Measurements from ENCODE around the gene TRIM44.
A peak's percentile ranks its signal among the peaks of the same experiment; 100 is the strongest.
"Not testable (repeated sequence)": the region's sequence is repeated elsewhere in the genome, so short reads cannot be mapped to it uniquely, and the experiment has no call there.

TRIM44 gene

DNA sequence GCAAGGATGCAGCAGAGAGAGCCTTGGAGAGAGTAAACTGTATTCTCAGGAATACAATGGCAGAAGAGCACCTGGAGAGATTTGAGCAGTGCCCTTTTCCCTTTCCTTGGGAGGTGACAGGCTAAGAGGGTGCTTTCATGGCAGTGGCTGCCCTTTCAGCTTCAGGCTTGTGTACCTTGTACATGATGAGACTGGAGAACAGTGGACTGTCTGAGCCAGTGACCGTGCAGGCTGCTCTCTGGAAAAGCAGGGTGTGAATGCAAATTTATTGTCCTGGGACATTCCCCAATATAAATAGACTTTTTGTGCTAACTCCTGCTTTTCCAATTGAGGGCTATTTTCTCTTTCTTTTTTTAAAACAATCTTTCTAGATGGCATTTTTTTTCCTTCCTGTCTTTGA lies 99.3 kb downstream of the TRIM44 start:
- TF ChIP-seq, protein P1, sequence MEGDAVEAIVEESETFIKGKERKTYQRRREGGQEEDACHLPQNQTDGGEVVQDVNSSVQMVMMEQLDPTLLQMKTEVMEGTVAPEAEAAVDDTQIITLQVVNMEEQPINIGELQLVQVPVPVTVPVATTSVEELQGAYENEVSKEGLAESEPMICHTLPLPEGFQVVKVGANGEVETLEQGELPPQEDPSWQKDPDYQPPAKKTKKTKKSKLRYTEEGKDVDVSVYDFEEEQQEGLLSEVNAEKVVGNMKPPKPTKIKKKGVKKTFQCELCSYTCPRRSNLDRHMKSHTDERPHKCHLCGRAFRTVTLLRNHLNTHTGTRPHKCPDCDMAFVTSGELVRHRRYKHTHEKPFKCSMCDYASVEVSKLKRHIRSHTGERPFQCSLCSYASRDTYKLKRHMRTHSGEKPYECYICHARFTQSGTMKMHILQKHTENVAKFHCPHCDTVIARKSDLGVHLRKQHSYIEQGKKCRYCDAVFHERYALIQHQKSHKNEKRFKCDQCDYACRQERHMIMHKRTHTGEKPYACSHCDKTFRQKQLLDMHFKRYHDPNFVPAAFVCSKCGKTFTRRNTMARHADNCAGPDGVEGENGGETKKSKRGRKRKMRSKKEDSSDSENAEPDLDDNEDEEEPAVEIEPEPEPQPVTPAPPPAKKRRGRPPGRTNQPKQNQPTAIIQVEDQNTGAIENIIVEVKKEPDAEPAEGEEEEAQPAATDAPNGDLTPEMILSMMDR (conservative IDR thresholded peaks at IDR 0.05; ENCODE audit: control insufficient read depth, insufficient read depth, low read depth, low read length): no peak
- DNase-seq (ENCODE audit: low read depth): no peak
- no peak overlapping the region for H3K4me3 ChIP-seq (ENCODE audit: control insufficient read depth, low read depth, low read length)

DNA sequence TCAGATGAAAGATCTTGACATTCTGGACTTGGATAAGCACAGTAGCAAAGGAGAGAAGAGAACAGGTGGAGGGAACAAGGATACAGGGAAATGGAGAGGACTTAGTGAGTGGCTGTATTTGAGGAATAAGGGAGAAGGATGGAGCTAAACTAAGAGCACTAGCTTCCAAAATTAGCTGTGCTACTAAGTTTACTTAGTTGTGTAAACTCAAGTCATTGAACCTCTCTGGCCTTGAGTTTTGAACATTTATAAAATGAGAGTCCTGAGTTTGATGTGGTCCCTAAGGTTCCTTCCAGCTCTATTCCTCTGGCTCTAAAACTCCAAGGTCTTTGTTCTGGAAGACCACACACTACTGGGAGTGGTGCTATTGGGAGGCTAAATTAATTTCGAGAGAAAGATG lies 100.7 kb downstream of the TRIM44 start:
- DNase-seq (ENCODE audit: low read depth): no peak
- TF ChIP-seq, protein P1 (conservative IDR thresholded peaks at IDR 0.05; ENCODE audit: control insufficient read depth, insufficient read depth, low read depth, low read length): no peak

DNA sequence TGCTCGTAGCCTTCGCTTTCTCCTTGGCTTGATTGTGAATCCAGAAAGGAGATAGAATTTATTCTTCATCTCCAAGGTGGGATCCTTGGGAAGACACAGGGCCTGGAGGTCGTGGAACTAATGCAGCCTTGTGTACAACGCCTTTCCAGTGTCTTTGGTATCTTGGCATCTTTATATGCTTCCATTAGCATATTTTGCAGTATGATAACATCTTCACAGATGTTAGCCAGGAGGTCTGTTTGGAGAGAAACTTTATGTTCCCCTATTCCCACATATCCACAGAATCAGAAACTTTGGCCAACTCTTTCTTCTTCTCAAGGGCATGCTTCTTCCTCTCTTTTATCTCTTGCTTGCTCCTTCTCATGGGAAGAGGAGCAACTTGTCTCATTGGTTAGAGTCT lies 101.2 kb downstream of the TRIM44 start:
- no peak for DNase-seq (ENCODE audit: low read depth)

More for the DNA sequence above, 100.7 kb downstream of the TRIM44 start:
- no peak overlapping the region for H3K4me3 ChIP-seq (ENCODE audit: control insufficient read depth, low read depth, low read length)

GRCh38 chr11:35764417-35764816 lies 101.8 kb downstream of the TRIM44 start:
- no peak for DNase-seq (ENCODE audit: low read depth)
- TF ChIP-seq, protein P1 (conservative IDR thresholded peaks at IDR 0.05; ENCODE audit: control insufficient read depth, insufficient read depth, low read depth, low read length): no peak

More for the DNA sequence above, 101.2 kb downstream of the TRIM44 start:
- TF ChIP-seq, protein P1 (conservative IDR thresholded peaks at IDR 0.05; ENCODE audit: control insufficient read depth, insufficient read depth, low read depth, low read length): no peak
- H3K4me3 ChIP-seq (ENCODE audit: control insufficient read depth, low read depth, low read length): no peak overlapping the region

GRCh38 chr11:35765211-35765610 lies 102.6 kb downstream of the TRIM44 start:
- H3K4me3 ChIP-seq (ENCODE audit: control insufficient read depth, low read depth, low read length): no peak overlapping the region
- peak; percentile 33 for DNase-seq (ENCODE audit: low read depth)
- TF ChIP-seq, protein P1 (conservative IDR thresholded peaks at IDR 0.05; ENCODE audit: control insufficient read depth, insufficient read depth, low read depth, low read length): no peak

More at GRCh38 chr11:35764417-35764816, 101.8 kb downstream of the TRIM44 start:
- no peak overlapping the region for H3K4me3 ChIP-seq (ENCODE audit: control insufficient read depth, low read depth, low read length)

DNA sequence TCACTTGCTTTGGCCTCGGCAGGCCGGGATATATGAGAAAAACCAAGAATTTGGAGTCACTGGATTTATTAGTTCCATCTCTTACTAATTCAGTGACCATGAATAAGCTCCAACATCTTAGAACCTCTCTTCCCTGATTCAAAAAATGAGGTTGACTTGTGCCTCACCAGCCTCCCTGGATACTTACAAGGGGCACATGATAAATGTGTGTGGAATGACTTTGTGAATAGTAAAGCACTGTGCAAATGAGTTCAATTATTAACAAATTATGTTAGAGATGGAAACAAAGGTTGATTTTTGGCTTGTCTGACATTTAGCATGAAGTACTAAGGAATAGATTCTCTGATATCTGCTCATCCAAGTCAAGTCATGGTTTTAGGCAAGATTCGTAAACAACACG lies 104.1 kb downstream of the TRIM44 start:
- no peak for DNase-seq (ENCODE audit: low read depth)
- TF ChIP-seq, protein P1 (conservative IDR thresholded peaks at IDR 0.05; ENCODE audit: control insufficient read depth, insufficient read depth, low read depth, low read length): no peak
- H3K4me3 ChIP-seq (ENCODE audit: control insufficient read depth, low read depth, low read length): no peak overlapping the region

DNA sequence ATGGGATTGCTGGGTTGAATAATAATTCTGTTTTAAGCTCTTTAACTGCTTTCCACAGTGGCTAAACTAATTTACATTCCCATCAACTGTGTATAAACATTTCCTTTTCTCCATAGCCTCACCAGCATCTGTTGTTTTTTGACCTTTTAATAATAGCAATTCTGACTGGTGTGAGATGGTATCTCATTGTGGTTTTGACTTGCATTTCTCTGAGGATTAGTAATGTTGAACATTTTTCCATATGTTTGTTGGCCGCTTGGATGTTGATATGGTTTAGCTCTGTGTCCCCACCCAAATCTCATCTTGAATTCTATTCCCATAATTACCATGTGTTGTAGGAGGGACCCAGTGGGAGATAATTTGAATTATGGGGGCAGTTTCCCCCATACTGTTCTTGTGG lies 107.8 kb downstream of the TRIM44 start:
- not testable (repeated sequence) for H3K4me3 ChIP-seq (ENCODE audit: control insufficient read depth, low read depth, low read length)
- DNase-seq (ENCODE audit: low read depth): peak; percentile 65
